Central memory CD4-positive, alpha-beta T cell (primary cell): Measurements from ENCODE around the gene AK4.
"Not testable (repeated sequence)": the region's sequence is repeated elsewhere in the genome, so short reads cannot be mapped to it uniquely, and the experiment has no call there.

Source experiments
- DNase-seq: peaks from one replicate; pipeline ENCODE4 v3.0.0; 2022
- total RNA-seq, 3 experiments: gene quantifications; one replicate each; lab custom pipeline; 2026; lab: John Stamatoyannopoulos, UW

Gene AK4
- 0.58 to 5.8 (median 0.76) reads per million in 3 experiments for total RNA-seq

DNA sequence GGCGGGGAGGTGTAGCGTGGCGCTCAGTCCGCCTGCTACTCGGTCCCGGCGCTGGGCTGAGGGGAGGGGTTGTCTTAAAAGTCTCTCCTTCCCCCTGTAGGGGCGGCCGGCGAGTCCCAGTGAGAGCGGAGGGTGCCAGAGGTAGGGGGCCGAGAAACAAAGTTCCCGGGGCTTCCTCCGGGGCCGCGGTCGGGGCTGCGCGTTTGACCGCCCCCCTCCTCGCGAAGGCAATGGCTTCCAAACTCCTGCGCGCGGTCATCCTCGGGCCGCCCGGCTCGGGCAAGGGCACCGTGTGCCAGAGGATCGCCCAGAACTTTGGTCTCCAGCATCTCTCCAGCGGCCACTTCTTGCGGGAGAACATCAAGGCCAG is at the start of gene AK4:
AK4 (plus strand) TSS at position 26 of the 370 bp plus-strand sequence; CDS start at position 231, 205 bp downstream.
- DNase-seq: not testable (repeated sequence)

GRCh38 chr1:65103807-65104206 is 44.2 kb upstream of the AK4 start:
- DNase-seq: no peak

- no peak for DNase-seq
Observed at GRCh38 chr1:65104854-65105534, 43.0 kb upstream of the AK4 start.

DNA sequence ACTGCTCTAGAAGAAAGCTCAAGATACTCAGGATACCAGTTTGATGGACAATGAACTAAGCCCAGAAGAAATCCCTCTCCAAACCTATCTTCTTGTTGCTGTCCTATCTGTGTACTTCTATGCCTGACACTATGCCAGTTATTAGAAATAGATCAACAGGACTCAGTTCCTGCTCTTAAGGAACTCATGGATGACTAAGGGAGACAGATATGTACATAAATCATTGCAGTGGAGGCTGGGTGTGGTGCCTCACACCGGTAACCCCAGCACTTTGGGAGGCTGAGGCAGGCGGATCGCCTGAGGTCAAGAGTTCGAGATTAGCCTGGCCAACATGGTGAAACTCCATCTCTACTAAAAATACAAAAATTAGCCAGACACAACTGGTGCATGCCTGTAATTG is 42.4 kb upstream of the AK4 start:
- DNase-seq: no peak

- DNase-seq: no peak
Observed at GRCh38 chr1:65108025-65108642, 39.9 kb upstream of the AK4 start.

DNA sequence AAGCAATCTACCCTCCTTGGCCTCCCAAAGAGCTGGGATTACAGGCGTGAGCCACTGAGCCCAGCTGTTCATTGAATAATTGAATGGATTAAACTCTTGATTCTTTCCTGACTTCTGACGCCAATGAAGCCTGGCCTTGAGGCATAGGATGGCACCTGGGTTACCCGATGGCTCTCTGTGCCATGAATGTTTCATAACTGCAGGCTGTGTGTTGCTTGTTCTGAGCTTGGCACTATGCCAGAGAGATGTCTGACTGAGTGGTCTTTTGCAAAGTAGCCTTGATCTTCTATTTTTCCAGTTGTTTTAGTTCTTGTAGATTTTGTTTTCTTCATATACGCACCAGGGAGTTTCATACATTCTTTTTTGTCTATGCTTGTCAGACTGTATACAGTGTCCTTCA is 38.5 kb upstream of the AK4 start:
- no peak for DNase-seq

DNA sequence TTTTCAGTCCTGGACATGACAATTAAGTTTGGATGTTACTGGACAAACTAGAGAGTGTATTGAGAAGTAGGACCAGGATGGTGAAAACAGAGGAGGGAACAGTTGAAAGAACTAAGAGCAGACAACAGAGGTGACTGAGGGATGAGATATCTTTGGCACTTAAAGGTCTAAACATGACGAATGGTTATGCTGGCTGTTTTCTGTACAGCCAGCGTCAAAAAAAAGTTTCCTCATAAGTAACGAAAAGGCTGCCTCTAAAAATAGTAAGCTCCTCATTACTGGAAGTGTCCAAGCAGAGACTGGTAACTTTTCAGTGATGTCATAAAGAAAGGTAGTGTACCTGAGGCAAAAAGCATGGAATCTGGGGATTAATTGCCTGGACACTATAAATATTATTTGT is 35.2 kb upstream of the AK4 start:
- no peak for DNase-seq

DNA sequence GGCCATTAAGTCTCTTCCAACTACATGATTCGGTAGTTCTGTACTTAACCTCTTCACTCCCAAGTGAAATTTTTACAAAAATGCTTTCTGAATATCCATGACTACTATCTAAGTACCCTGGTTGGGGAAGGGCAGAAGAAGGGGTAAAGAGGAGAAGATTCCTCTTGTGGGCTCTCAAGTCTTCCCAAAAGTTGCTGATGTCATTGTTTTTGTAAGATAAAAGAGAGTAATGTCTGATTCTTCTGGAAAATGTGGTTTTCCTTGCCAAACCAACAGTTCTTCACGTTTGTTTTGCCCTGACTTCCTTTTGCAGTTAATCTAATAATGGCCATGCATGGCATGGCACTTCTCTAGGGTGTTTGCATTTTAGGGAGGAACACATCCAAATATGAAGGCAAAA is 34.7 kb upstream of the AK4 start:
- DNase-seq: no peak

- no peak for DNase-seq
Observed at GRCh38 chr1:65114322-65114721, 33.7 kb upstream of the AK4 start.

DNA sequence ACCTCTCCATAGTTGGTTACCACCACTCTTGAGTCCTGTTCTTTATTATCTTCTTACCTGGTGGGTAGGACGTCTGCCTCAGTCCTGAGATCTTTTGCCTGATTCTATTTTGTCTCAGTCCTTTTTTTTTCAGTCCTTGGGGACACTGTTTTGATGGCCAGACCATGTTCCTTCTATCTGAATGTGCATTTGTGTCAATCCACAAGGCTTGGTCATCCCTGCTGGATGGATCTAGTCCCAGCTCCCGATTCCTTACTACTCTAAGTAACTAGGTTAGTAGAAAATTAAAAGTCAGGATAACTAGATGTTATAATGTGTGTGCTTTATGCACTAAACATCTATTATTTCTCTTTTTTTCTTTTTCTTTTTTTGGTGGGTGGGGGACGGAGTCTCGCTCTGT is 28.1 kb upstream of the AK4 start:
- DNase-seq: no peak

DNA sequence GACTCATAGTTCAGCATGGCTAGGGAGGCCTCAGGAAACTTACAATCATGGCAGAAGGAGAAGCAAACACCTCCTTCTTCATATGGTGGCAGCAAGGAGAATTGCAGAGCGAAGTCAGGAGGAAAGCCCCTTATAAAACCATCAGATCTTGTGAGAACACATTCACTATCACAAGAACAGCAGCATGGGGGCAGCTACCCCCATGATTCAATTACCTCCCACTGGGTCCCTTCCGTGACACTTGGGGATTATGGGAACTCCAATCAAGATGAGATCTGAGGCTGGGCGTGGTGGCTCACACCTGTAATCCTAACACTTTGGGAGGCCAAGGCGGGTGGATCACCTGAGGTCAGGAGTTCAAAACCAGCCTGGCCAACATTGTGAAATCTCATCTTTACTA is 18.9 kb upstream of the AK4 start:
- DNase-seq: not testable (repeated sequence)

DNA sequence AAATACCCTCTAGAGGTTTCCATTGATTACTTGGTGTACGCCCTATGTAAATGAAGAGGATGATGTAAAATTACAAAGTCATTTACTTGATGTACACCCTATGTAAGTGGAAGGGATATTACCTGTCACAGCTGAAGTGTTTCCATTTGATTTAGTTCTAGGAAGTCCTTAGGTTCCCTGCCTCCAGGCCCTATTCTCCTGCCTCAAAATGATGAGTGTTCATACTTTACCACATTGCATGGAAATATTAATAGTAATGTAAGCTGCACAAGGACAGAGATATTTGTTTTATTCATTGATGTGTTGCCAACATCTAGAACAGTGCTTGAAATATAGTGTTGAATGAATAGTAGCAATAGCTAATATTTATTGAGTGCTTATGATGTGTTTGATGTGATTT is 9.5 kb upstream of the AK4 start:
- no peak for DNase-seq

- DNase-seq: not testable (repeated sequence)
Observed at GRCh38 chr1:65139793-65140192, 8.2 kb upstream of the AK4 start.

DNA sequence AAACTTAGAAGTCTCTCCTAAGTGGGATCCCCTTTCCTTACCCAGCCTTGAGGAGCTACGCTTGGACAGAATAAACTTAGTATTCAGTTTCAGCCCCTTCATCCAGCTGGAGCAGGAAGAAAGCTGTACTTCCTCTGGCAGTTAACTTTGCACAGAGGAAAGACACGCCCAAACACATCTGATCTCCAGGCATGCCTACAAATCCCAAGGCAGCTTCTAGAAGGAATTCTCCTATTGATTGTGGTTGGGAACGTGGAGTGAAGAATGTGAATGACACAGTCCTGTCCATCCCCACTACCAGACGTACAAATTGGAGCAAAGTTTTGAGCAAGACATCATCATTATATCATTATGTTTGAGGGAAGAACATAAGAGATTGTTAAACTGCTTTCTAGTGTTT is 6.6 kb upstream of the AK4 start:
- DNase-seq: no peak

DNA sequence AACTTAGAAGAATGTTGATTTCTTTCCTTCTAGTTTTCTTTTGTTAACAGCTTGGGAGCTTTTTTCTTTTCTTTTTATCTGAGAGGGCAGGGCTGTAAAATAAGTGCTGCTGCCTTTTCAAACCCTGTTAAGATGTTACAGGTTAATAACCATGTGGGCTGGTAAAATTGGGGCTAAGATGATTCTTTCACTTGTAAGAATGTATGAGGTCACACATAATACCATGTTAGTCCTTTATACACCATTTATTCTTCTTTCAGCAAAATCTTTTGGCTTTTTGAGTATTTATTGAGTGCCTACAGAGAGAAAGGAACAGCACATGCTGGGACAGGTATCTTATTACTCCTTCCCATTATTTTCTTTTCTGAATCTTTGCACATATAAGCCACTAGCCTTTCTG is 6.1 kb upstream of the AK4 start:
- DNase-seq: no peak

DNA sequence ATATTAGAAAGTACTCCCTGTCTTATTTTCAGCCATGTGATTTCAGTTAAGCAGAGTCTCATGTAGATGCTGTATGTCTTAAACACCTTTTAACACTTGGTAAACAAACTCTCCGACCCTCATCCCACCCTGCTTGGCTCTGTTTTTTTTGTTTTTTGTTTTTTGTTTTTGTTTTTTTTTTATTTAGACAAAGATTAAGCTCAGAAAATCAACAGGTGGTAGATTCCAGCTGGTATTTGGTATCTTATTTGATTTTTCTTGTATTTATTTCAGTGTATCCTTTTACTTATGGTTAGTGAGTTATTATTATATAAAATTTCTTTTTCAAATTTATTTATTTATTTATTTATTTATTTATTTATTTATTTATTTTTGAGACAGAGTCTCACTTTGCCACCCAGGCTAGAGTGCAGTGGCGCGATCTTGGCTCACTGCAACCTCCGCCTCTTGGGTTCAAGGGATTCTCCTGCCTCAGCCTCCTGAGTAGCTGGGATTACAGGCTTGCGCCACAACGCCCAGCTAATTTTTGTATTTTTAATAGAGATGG is 4.8 kb upstream of the AK4 start:
- DNase-seq: not testable (repeated sequence)

DNA sequence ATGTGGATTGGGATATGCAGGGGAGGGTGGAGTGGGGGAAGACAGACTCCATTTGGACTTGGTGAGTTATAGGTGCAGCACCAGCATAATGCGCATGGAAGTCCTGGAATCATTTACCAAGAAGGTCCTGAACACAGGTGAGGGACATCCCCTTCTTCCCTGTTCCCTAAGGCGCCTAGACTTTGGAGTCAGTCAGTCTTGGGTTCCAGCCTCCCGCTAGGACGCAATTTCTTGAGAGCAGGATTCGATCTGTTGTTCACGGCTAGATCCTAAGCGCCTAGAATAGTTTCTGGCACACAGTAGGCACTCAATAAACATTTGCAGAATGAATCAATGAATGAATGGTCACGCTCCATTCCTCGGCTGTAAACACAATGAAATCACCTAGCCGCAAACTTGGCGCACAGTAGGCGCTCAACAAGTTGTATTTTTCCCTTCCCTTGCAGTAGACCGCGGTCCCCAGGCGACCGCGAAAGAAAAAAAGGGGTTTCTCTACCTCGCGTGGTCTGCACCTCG is 1.0 kb upstream of the AK4 start:
- DNase-seq: no peak

DNA sequence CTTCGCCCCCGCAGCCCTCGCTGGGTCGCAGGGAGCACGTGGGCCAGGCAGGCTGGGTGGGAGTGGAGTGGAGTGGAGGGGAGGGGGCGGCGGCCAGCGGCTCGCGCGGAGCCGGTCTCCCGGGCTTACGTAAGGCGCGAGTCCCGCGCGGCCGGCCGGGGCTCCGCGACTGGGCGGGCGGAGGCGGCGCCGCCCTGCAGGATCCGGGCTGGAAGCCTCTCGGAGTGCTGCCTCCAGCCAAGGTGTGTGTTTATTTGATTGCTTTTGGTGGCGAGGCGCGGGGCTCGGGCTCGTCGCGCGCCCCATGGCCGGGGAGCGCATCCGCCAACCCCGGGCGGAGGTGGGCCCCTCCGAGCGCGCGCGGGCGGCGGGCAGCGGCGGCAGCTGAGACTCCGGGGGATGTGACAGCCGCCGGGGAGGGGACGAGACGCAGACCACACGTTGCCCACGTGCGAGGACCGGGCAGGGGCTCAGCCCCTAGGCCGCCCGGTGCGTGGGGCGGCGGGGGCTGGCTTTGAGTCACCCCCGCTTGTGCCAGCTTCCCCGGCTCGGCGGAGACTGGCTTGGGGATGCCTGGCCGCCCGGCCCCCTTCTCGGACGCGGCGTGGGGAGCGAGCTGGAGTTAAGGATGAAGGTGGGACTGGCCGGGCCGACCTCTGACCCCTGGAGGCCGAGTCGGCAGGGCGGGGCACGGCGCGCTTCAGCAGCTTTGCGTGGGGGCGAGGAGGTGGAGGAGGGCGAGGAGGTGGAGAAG is 402 bp upstream of the AK4 start:
- DNase-seq: no peak

- DNase-seq: no peak
Observed at GRCh38 chr1:65148548-65149350, 746 bp downstream of the AK4 start.

- no peak for DNase-seq
Observed at GRCh38 chr1:65149351-65150107, 1.5 kb downstream of the AK4 start.

DNA sequence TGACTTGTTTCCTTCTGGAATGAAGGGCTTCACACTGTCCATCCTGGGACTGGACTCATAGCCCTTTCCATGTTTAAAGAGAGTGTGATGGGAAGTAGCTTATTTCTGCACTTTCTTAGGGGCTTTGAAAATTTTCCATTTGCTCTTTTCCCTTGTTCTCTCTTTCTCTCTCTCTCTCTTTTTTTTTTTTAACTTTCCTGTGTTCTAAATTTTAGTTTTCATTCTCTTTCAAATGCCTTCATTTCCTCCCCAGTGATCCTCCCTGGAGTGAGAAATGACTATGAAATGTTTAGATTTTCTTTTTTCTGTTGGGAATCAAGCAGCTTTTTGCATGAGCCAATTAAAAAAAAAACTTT is 2.1 kb downstream of the AK4 start:
- no peak for DNase-seq
